Left lung (tissue), 10 donors: ENCODE data around the gene PLEKHA4. TPM values are rescaled to one million over a fixed set of nuclear protein-coding genes. Genes with fewer than 3 reads are reported as not detected.

Experiments
- ATAC-seq: fragments of 200-7000 bp; cut with Tn5 transposase; one replicate; pipeline ENCODE4 v1.9.1; 2020; ENCODE audit warnings: moderate library complexity
- DNase-seq, 4 donors: peaks; one replicate each; pipeline ENCODE4 v3.0.0-alpha.2; 2013 to 2020
- H3K27ac ChIP-seq, 2 donors: fragments of 200-600 bp; sonication (generic) in 1 of 2; one replicate each; pipeline versions ENCODE4 v1.5.0 to v1.8.0; 2020 to 2021
- H3K27me3 ChIP-seq, 2 donors: fragments of 200-600 bp; sonication (generic) in 1 of 2; one replicate each; pipeline versions ENCODE4 v1.5.0 to v1.8.0; 2020 to 2021
- H3K36me3 ChIP-seq, 2 donors: fragments of 200-600 bp; sonication (generic) in 1 of 2; one replicate each; pipeline versions ENCODE4 v1.5.0 to v1.8.0; 2020 to 2021
- H3K4me1 ChIP-seq, 2 donors: fragments of 200-600 bp; one replicate each; pipeline ENCODE4 v1.8.0; 2021
- H3K4me3 ChIP-seq, 2 donors: fragments of 200-600 bp; sonication (generic) in 1 of 2; one replicate each; pipeline versions ENCODE4 v1.5.0 to v1.8.0; 2020 to 2021; ENCODE audit warnings: mild to moderate bottlenecking in 1 of 2
- H3K9me3 ChIP-seq, 2 donors: fragments of 200-600 bp; sonication (generic) in 1 of 2; one replicate each; pipeline versions ENCODE4 v1.5.0 to v1.8.0; 2020 to 2021
- CTCF ChIP-seq, 2 donors: fragments of 200-600 bp; sonication (generic) in 1 of 2; IDR thresholded peaks; one replicate each; pipeline versions ENCODE4 v1.5.0 to v1.8.0; 2021; ENCODE audit warnings: antibody characterized with exemption in 2 of 2
- intact Hi-C, 2 donors: fragments of 100-400 bp; cut with DNase I; formaldehyde crosslinking; loops; one replicate each; pipeline versions ENCODE4 v1.11.2 to v1.14.2; 2022
- polyA plus RNA-seq, 6 donors: library from polyadenylated mRNA; unstranded; fragments of 120-200 nt; gene quantifications; one replicate each; pipeline ENCODE4 v1.2.1, GENCODE V29; 2013; ENCODE audit not compliant: insufficient read length in 6 of 6
- total RNA-seq, 2 donors: library from RNA; stranded (reverse); fragmentation: NEBNext Ultra II Directional; extraction: Animal tissue kit (Norgen Biotek cat#: 25700); gene quantifications; one replicate each; pipeline ENCODE4 v1.2.1, GENCODE V29; 2021
- donor health status: DM: no; HTN: yes; CAD: no.
- donor health status: DM: no; HTN: no; CAD: no.

The PLEKHA4 gene
- total and polyA plus RNA-seq, 8 donors, result 14.4 to 37.3 (median 18.7) TPM

GRCh38 chr19:48812094-48812929, 56.1 kb downstream of the PLEKHA4 start:
- DNase-seq, result peak; percentile 71 to 92 (median 90)
- H3K27ac ChIP-seq, result peak overlapping the region; percentile 77
- TF ChIP-seq CTCF (IDR thresholded peaks at IDR 0.05), result no peak
- no peaks in the 10 kb centered on the region for H3K9me3 ChIP-seq
- peaks cover 0 to 10% of the 10 kb centered on the region in 2 donors for H3K27me3 ChIP-seq
- intact Hi-C loops, result no loop called here
- peak; percentile 89 for ATAC-seq
- H3K36me3 ChIP-seq, result peaks cover 0 to 3% of the 10 kb centered on the region in 2 donors
- peaks cover 0 to 36% of the 10 kb centered on the region in 2 donors for H3K4me1 ChIP-seq
- H3K4me3 ChIP-seq, result peak overlapping the region; percentile 67

- Histone ChIP-seq H3K36me3 (peaks cover 0 to 3% of the 10 kb centered on the region in 2 donors), H3K4me1 (peaks cover 0 to 31% of the 10 kb centered on the region in 2 donors), H3K27me3 (peaks cover 0 to 10% of the 10 kb centered on the region in 2 donors), H3K27ac (peak overlapping the region; percentile 77), H3K9me3 (no peaks in the 10 kb centered on the region), H3K4me3 (peak overlapping the region; percentile 67)
- DNase-seq (no peak), ATAC-seq (no peak)
- TF ChIP-seq CTCF (IDR thresholded peaks at IDR 0.05), result no peak
- intact Hi-C loops, result no loop called here
These were observed 58.3 kb downstream of the PLEKHA4 start for GRCh38 chr19:48810151-48810550.

- DNase-seq, result no peak
- intact Hi-C loops, result no loop called here
These were observed 60.7 kb downstream of the PLEKHA4 start for GRCh38 chr19:48807590-48808308.

GRCh38 chr19:48806818-48807589, 61.4 kb downstream of the PLEKHA4 start:
- no peak for TF ChIP-seq CTCF (IDR thresholded peaks at IDR 0.05)
- peaks cover 0 to 5% of the 10 kb centered on the region in 2 donors for H3K27me3 ChIP-seq
- no peak for ATAC-seq
- DNase-seq, result no peak
- H3K9me3 ChIP-seq, result no peaks in the 10 kb centered on the region
- no peak overlapping the region for H3K4me3 ChIP-seq
- no peak overlapping the region for H3K27ac ChIP-seq
- intact Hi-C loops, result no loop called here
- H3K36me3 ChIP-seq, result peaks cover 0 to 3% of the 10 kb centered on the region in 2 donors
- H3K4me1 ChIP-seq, result peaks cover 0 to 21% of the 10 kb centered on the region in 2 donors

More at GRCh38 chr19:48807590-48808308, 60.7 kb downstream of the PLEKHA4 start:
- ATAC-seq, result no peak
- no peak overlapping the region for H3K27ac ChIP-seq
- H3K36me3 ChIP-seq, result peaks cover 0 to 3% of the 10 kb centered on the region in 2 donors
- H3K27me3 ChIP-seq, result peaks cover 0 to 10% of the 10 kb centered on the region in 2 donors
- H3K4me1 ChIP-seq, result peaks cover 0 to 28% of the 10 kb centered on the region in 2 donors
- no peaks in the 10 kb centered on the region for H3K9me3 ChIP-seq
- no peak for TF ChIP-seq CTCF (IDR thresholded peaks at IDR 0.05)
- no peak overlapping the region for H3K4me3 ChIP-seq
